Measurements from ENCODE around the gene KRT20.

Gene KRT20

GRCh38 chr17:40872416-40872815 lies 12.6 kb downstream of the KRT20 start:
- in situ Hi-C loops (cut with HindIII; ENCODE audit: low sequenced_read_pairs), result no loop called here
- DNase-seq (ENCODE audit: low read depth, low spot score), result no peak
- H3K4me3 ChIP-seq (ENCODE audit: low read depth, low read length), result no peak overlapping the region
- TF ChIP-seq CTCF (IDR thresholded peaks at IDR 0.05; ENCODE audit: low read depth, low read length), result no peak

GRCh38 chr17:40871316-40871715 lies 13.7 kb downstream of the KRT20 start:
- in situ Hi-C loops (cut with HindIII; ENCODE audit: low sequenced_read_pairs), result no loop called here
- DNase-seq (ENCODE audit: low read depth, low spot score), result no peak

GRCh38 chr17:40870136-40870535 lies 14.9 kb downstream of the KRT20 start:
- no peak for DNase-seq (ENCODE audit: low read depth, low spot score)
- no peak overlapping the region for H3K4me3 ChIP-seq (ENCODE audit: low read depth, low read length)
- in situ Hi-C loops (cut with HindIII; ENCODE audit: low sequenced_read_pairs), result no loop called here
- TF ChIP-seq CTCF (IDR thresholded peaks at IDR 0.05; ENCODE audit: low read depth, low read length), result no peak

More at GRCh38 chr17:40871316-40871715, 13.7 kb downstream of the KRT20 start:
- TF ChIP-seq CTCF (IDR thresholded peaks at IDR 0.05; ENCODE audit: low read depth, low read length), result no peak
- no peak overlapping the region for H3K4me3 ChIP-seq (ENCODE audit: low read depth, low read length)

GRCh38 chr17:40866838-40867237 lies 18.2 kb downstream of the KRT20 start, which contains the start of gene KRT12:
Gene KRT12 (minus strand): TSS chr17:40867223. CDS start chr17:40867186, 37 bp downstream.
- TF ChIP-seq CTCF (IDR thresholded peaks at IDR 0.05; ENCODE audit: low read depth, low read length), result no peak
- H3K4me3 ChIP-seq (ENCODE audit: low read depth, low read length), result no peak within 1 kb of the TSS
- in situ Hi-C loops (cut with HindIII; ENCODE audit: low sequenced_read_pairs), result no loop called here
- no peak for DNase-seq (ENCODE audit: low read depth, low spot score)

- in situ Hi-C loops (cut with HindIII; ENCODE audit: low sequenced_read_pairs), result no loop called here
- TF ChIP-seq CTCF (IDR thresholded peaks at IDR 0.05; ENCODE audit: low read depth, low read length), result no peak
- DNase-seq (ENCODE audit: low read depth, low spot score), result no peak
- no peak overlapping the region for H3K4me3 ChIP-seq (ENCODE audit: low read depth, low read length)
Observed at GRCh38 chr17:40864661-40865390, 20.2 kb downstream of the KRT20 start.

GRCh38 chr17:40862985-40863733 lies 21.9 kb downstream of the KRT20 start:
- in situ Hi-C loops (cut with HindIII; ENCODE audit: low sequenced_read_pairs), result no loop called here
- TF ChIP-seq CTCF (IDR thresholded peaks at IDR 0.05; ENCODE audit: low read depth, low read length), result peak; percentile 59
- H3K4me3 ChIP-seq (ENCODE audit: low read depth, low read length), result no peak overlapping the region
- no peak for DNase-seq (ENCODE audit: low read depth, low spot score)
